ENCODE data around the gene SLC35E2B. TPM values are rescaled to one million over a fixed set of nuclear protein-coding genes. Genes with fewer than 3 reads are reported as not detected.

Gene SLC35E2B
- total and polyA plus RNA-seq, 2 of the 8 experiments (the other 6 are each of a cell fraction or from before 2014, with no cell fraction given), result 25.9 to 46.7 TPM

GRCh38 chr1:1678581-1679380 lies 13.8 kb downstream of the SLC35E2B start:
- peaks cover 5 to 19% of the 10 kb centered on the region in 2 experiments for H4K20me1 ChIP-seq (replicated peaks in 1 of 2; ENCODE audit: control insufficient read depth in 1 of 2, insufficient read depth in 2 of 2, low read length in 2 of 2)
- H2AFZ ChIP-seq (ENCODE audit: low read length), result no peak overlapping the region
- H3K36me3 ChIP-seq (ENCODE audit: control insufficient read depth in 2 of 4, insufficient read depth in 4 of 4, low read length in 3 of 4), result no peaks in the 10 kb centered on the region; a peak in 1 of 8 replicates
- H4K8ac ChIP-seq (ENCODE audit: extremely low read depth, insufficient read depth, low read length), result peak overlapping the region; percentile 71
- H2BK5ac ChIP-seq (ENCODE audit: low read depth, low read length), result peak overlapping the region; percentile 20; the same call in 1 of the 2 replicates
- H3K9me3 ChIP-seq (ENCODE audit: insufficient read depth in 2 of 2, low read depth in 1 of 2, low read length in 1 of 2), result no peaks in the 10 kb centered on the region
- H4K91ac ChIP-seq (replicated peaks; ENCODE audit: insufficient read length, low read length), result no peak overlapping the region
- ChIA-PET CTCF (ENCODE audit: partially characterized antibody) (interaction anchor here (0.8 to 2.7 kb wide), 11 partner anchors 10 to 365 kb away, joined by 3 to 24 read pairs (median 4); partner anchors contain the start of gene CDK11A), POLR2A (ENCODE audit: partially characterized antibody) (interaction anchor here (0.6 to 1.4 kb wide), 3 partner anchors 10 to 284 kb away, joined by 3 to 5 read pairs (median 5); no protein-coding TSS in a partner anchor)
- H2AK5ac ChIP-seq (ENCODE audit: low read depth, low read length), result no peak overlapping the region; the same call in 1 of the 2 replicates
- no peak overlapping the region for H4K5ac ChIP-seq (ENCODE audit: insufficient read length, low read depth, low read length)
- WGBS, 2 experiments (ENCODE audit: extremely low coverage in 1 of 2, insufficient coverage in 1 of 2, insufficient read length in 1 of 2, insufficient replicate concordance in 2 of 2, low coverage in 1 of 2, low lambda C conversion rate in 2 of 2, missing lambda C conversion rate in 1 of 2), result 73% methylated on average over 22 of the region's 24 CpGs; no CpG with 5 or more reads in 1 of the 2 experiments
- TF ChIP-seq RAD21 (IDR thresholded peaks at IDR 0.05 in 1 of 2, conservative IDR thresholded peaks at IDR 0.05 in 1 of 2; ENCODE audit: low read depth in 2 of 2, low read length in 2 of 2), result peak in 1 of 2 experiments; percentile 20; a peak in 2 of 4 replicates
- TF ChIP-seq GABPA (IDR thresholded peaks at IDR 0.05; ENCODE audit: borderline replicate concordance, insufficient read depth, low read length), result peak; percentile 49; the same call in 1 of the 2 replicates
- TF ChIP-seq CTCF (IDR thresholded peaks at IDR 0.05; ENCODE audit: control extremely low read depth in 1 of 3, insufficient read depth in 1 of 3, low read depth in 1 of 3, low read length in 3 of 3), result peak; percentile 55 to 81 (median 78)
- TF ChIP-seq CREB1 (IDR thresholded peaks at IDR 0.05), result peak; percentile 65
- TF ChIP-seq BCL11A (IDR thresholded peaks at IDR 0.05; ENCODE audit: low read depth in 2 of 2, low read length in 2 of 2), result no peak
- TF ChIP-seq SRF (IDR thresholded peaks at IDR 0.05; ENCODE audit: low read depth, low read length), result no peak
- TF ChIP-seq MAX (IDR thresholded peaks at IDR 0.05), result peak; percentile 27; the same call in 1 of the 2 replicates
- H3K4me3 ChIP-seq (ENCODE audit: extremely low read depth in 1 of 4, insufficient read depth in 2 of 4, low read depth in 3 of 4, low read length in 4 of 4), result no peak overlapping the region
- no peak overlapping the region for H3K4me2 ChIP-seq (ENCODE audit: insufficient read depth in 1 of 2, low read depth in 2 of 2, low read length in 2 of 2)
- peaks cover 4 to 47% of the 10 kb centered on the region in 2 experiments; a peak in 2 of 4 replicates for H3K79me2 ChIP-seq (ENCODE audit: control insufficient read depth in 1 of 2, insufficient read depth in 2 of 2, low read length in 2 of 2)
- H3K56ac ChIP-seq (replicated peaks; ENCODE audit: insufficient read length, low read depth, low read length), result no peak overlapping the region
- peak overlapping the region; percentile 51; the same call in 1 of the 2 replicates for H3K18ac ChIP-seq (ENCODE audit: extremely low read depth, low read length)
- peaks cover 0 to 20% (median 13%) of the 10 kb centered on the region in 4 experiments; a peak in 6 of 7 replicates for H3K4me1 ChIP-seq (replicated peaks in 1 of 4; ENCODE audit: control insufficient read depth in 3 of 4, insufficient read depth in 4 of 4, low read length in 3 of 4)
- no peak for FAIRE-seq
- no peak overlapping the region for H2BK120ac ChIP-seq (replicated peaks; ENCODE audit: low read depth, low read length)
- no peak overlapping the region for H3K23ac ChIP-seq (ENCODE audit: insufficient read length)
- no peak overlapping the region for H3K4ac ChIP-seq (replicated peaks; ENCODE audit: insufficient read length, low read depth, low read length)
- peaks cover 19% of the 10 kb centered on the region for H3K79me1 ChIP-seq (ENCODE audit: low read depth, low read length)
- DNase-seq (ENCODE audit: low read depth in 1 of 2, low spot score in 2 of 2), result peak in 1 of 2 experiments; percentile 84
- H2BK20ac ChIP-seq (ENCODE audit: low read length), result peak overlapping the region; percentile 5; the same call in 1 of the 2 replicates
- H3K27me3 ChIP-seq (replicated peaks in 1 of 4; ENCODE audit: control insufficient read depth in 3 of 4, extremely low read depth in 1 of 4, insufficient read depth in 3 of 4, low read length in 3 of 4), result no peaks in the 10 kb centered on the region
- H3K27ac ChIP-seq (ENCODE audit: low read depth, low read length), result peak overlapping the region; percentile 36
- H3K14ac ChIP-seq (ENCODE audit: insufficient read length), result no peak overlapping the region
- no peak overlapping the region for H3K9ac ChIP-seq (replicated peaks in 1 of 4; ENCODE audit: extremely low read depth in 1 of 4, low read depth in 3 of 4, low read length in 3 of 4)
- no peaks in the 10 kb centered on the region for H3K23me2 ChIP-seq (ENCODE audit: low read depth, low read length)
- no peak overlapping the region for H2BK15ac ChIP-seq (ENCODE audit: low read length)
- peak overlapping the region; percentile 62; the same call in 1 of the 2 replicates for H2BK12ac ChIP-seq (ENCODE audit: low read depth, low read length)

All from H1 (cell line).